HG03066 (cell line): ENCODE measurements around the gene APEH.

Experiments
- ATAC-seq: cut with Tn5 transposase; IDR thresholded peaks from one replicate; pipeline ENCODE4 v1.9.1; 2021; ENCODE audit warnings: low read depth; ENCODE audit not compliant: unreplicated experiment

The APEH gene

GRCh38 chr3:49711489-49711888, 37.3 kb downstream of the APEH start:
- ATAC-seq, result no peak

- no peak for ATAC-seq
These were observed 38.0 kb downstream of the APEH start for GRCh38 chr3:49712166-49712565.

DNA sequence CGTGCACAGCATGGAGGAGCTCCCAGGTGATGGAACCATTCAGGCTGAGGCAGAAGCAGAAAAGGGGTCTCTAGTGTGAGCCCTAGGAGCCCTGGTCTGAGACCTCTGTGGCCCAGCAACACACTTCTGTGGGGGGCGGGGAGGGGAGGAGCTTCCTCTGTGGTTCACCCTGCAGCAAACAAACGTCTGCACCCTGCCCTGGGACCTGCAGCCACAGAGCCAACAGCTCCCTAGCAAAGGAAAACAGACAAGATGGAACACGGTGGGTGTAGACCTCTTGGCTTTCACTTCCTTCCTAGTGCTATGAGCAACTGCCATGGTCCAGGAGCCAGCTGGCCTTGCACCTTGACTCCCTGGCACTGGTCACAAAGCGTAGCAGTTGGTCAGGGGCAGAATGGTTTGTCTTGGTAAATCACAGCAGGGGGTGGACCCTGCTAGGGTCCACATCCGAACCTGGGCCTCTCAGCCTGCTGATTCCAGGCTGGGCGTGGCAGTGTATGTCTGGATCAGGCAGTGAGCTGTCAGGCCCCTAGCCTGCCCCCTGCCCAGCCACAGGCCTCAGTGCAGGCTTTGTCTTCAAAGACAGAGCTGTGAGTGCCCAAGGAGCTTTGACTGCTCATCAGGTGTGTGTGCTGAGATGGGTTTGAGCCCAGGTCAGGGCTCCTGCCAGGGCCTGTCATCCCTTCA, 38.6 kb downstream of the APEH start:
- ATAC-seq, result no peak

DNA sequence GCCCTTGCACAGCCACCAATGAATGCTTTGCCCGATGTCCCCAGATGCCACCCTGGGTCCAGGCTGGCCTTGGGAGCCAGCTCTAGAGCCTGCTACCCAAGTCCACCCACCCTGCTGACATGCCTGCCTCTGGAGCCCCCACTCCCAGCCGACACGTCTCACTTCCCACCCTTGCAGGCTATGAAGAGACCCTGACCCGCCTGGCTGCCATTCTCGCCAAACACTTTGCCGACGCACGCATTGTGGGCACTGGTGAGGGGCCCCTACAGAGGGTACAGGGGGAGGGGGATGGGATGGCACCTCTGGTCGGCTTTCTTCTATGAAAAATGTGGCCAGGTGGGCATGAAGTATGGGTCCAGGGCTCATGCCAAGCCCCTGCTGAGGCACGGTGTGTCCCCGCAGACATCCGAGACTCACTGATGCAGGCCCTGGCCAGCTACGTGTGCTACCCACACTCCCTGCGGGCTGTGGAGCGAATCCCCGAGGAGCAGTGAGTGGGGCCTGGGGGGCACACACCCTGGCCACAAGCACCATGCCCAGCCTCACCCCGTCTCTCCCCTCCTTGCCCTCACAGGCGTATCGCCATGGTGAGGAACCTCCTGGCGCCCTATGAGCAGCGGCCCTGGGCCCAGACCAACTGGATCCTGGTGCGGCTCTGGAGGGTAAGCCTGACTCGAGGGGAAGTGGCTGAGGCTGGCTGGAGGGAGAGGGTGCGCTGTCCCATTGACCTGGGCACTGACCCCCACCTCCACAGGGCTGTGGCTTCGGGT, 39.4 kb downstream of the APEH start:
- ATAC-seq, result no peak

- no peak for ATAC-seq
These were observed 40.8 kb downstream of the APEH start for GRCh38 chr3:49714728-49715550.

DNA sequence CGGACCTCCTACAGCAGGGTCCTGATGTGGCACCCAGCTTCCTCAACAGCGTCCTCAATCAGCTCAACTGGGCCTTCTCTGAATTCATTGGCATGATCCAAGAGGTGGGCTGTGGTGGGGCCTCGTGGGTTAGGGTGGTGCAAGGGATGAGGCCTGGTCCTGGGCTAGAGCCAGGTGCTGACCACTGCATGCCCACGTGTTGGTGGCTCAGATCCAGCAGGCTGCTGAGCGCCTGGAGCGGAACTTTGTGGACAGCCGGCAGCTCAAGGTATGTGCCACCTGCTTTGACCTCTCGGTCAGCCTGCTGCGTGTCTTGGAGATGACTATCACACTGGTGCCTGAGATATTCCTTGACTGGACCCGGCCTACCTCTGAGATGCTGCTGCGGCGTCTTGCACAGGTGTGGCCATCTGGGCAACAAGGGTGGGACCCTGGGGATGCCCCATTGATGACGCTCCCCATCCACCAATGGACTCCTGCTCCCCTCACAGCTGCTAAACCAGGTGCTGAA, 41.5 kb downstream of the APEH start:
- ATAC-seq, result no peak

- ATAC-seq, result no peak
These were observed 42.0 kb downstream of the APEH start for GRCh38 chr3:49716169-49716568.

DNA sequence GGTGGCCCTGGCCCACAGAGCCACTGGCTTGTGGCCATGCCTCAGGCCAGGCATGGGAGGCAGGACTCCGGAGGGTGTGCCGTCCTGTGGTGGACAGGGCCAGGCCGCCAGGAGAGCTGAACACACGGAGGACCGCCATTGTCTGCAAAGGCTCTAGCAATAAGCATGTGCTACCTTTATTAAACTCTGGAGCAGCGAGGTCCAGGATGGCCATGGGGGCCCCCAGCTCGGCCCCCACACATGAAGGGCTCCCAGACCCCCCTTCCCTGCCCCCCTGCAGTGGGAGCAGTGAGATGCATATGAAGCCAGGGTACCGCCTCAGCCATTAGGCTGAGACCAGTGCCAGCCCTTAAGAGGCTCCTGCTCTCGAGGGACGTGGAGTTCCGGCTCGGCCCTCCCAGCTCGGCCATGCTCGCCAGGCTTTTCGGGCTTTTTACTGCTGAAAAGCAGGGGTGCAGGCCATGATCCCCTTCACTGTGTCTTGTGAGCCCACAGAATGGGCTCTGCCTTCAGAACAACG, 42.6 kb downstream of the APEH start:
- no peak for ATAC-seq

DNA sequence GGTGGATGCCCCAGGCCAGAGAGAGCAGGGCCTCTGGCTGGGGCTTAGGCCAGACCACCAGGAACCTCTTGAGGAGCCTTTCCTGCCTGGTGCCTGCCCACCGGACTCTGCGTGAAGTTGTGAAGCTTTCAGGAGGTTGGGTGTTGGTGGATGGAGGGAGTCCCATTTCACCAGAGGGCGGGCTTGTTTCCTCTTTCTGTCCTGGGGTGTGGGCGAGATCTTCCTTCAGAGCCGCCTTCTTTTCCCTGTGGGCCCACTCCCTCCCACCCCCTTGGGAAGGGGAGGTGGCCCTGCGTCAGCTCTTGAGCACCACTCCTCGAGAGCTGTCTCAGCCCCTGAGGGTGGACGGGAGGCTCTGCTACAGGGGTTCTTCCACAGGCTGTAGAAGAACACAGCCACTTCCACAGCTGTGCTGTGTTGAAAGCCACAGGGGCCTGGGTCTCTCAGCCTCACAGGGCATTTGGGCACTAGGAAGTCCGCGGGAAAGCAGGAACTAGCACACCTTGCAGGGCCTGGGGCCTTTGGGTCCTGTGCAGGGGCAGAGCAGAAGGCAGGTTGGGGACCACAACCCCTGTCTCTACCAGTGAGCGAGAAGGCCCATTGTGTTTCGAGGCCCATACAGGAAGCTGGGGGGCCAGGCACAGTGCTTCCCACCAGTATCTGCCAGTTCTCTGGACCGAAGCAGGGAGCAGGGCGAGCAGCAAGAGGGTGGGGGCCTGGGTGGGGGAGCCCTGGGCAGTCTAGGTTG, 43.2 kb downstream of the APEH start:
- no peak for ATAC-seq

- no peak for ATAC-seq
These were observed 44.1 kb downstream of the APEH start for GRCh38 chr3:49717959-49718857.

GRCh38 chr3:49718858-49719213, 44.7 kb downstream of the APEH start:
- ATAC-seq, result no peak

- peak; percentile 57 for ATAC-seq
These were observed 45.2 kb downstream of the APEH start, which contains the start of gene AMIGO3 for GRCh38 chr3:49719214-49719884. AMIGO3 (minus strand) TSS chr3:49719684; CDS start chr3:49719465, 219 bp downstream.

DNA sequence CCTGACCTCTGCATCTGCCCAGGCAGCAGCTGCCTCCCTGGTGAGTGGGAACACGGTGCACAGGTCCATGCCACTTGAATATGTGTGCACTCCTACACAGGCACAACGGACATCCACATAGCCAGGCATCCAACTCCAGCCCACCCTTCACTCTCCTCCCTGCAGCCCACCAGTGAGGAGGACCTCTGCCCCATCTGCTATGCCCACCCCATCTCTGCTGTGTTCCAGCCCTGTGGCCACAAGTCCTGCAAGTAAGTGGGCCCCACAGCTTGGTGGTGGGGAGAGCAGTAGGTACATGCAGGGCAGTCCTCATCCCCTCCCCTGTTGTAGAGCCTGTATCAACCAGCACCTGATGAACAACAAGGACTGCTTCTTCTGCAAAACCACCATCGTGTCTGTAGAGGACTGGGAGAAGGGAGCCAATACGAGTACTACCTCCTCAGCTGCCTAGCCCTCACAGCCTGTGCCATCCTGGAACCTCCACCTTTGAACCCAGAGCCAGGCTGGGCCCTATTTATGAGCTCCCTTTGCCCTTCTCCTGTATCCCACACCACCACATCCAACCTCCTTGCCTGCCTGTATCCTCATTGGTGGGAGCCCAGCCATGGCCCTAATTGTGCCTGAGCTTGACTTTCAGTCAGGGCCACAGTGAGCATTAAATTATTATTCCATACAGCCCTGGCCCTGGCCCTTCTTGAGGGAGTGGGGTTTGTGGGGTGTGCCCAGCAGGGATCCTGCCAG, 46.9 kb downstream of the APEH start:
- no peak for ATAC-seq

GRCh38 chr3:49721596-49721895, 47.4 kb downstream of the APEH start:
- no peak for ATAC-seq

GRCh38 chr3:49721896-49722781, 48.0 kb downstream of the APEH start:
- no peak for ATAC-seq

- no peak for ATAC-seq
These were observed 48.7 kb downstream of the APEH start for GRCh38 chr3:49722896-49723295.

DNA sequence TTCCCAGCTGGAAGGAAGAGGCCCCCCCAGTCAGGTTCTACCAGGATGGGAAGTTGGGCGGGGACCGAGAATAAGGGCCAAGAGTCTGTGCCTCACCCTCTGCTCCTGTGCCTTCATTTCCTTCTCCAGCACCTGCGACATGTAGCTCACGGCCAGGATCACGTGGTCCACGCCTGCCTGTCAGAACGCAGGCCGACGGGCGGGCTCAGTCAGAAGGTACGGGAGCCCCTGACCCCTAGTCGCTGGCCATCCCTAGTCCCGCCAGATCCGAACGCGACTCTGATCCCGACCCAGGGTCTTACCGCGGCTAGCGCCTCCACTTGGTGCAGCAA, 49.1 kb downstream of the APEH start:
- ATAC-seq, result no peak
